ENCODE results near the gene SLC39A11. TPM values are rescaled to one million over a fixed set of nuclear protein-coding genes. Genes with fewer than 3 reads are reported as not detected.

The SLC39A11 gene
- polyA plus RNA-seq, 3 donors from 2014 or later: 13.7 to 25.8 (median 16.2) TPM

DNA sequence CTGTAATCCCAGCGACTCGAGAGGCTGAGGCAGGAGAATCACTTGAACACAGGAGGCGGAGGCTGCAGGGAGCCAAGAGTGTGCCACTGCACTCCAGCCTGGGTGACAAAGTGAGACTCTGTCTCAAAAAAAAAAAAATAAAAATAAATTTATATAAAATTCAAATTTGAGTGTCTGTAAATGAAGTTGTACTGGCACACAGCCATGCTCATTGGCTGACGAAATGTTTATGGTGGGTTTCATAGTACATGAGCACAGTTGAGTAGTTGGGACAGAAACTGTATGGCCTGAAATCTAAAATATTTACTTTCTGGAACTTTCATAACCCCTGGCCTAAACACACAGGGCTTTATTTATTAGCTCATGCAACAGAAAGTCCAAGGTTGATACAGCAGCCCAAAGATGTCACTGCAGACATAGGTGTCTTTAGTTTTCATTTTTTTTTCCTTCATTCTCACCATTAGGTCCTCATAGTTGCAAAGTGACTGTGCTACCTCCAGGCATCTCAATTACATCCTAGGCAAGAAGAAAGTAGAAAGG is 355.3 kb downstream of the SLC39A11 start:
- H3K27me3 Mint-ChIP-seq (ENCODE audit: low read depth in 3 of 3): peaks cover 0 to 1% (median 0%) of the 10 kb centered on the region in 3 donors
- H3K4me1 Mint-ChIP-seq: no peaks in the 10 kb centered on the region
- no peak overlapping the region for H3K27ac Mint-ChIP-seq
- H3K4me3 Mint-ChIP-seq: no peak overlapping the region
- H3K36me3 Mint-ChIP-seq: peaks cover 18 to 24% (median 19%) of the 10 kb centered on the region in 3 donors
- DNase-seq: no peak
- H3K9me3 Mint-ChIP-seq: no peaks in the 10 kb centered on the region

DNA sequence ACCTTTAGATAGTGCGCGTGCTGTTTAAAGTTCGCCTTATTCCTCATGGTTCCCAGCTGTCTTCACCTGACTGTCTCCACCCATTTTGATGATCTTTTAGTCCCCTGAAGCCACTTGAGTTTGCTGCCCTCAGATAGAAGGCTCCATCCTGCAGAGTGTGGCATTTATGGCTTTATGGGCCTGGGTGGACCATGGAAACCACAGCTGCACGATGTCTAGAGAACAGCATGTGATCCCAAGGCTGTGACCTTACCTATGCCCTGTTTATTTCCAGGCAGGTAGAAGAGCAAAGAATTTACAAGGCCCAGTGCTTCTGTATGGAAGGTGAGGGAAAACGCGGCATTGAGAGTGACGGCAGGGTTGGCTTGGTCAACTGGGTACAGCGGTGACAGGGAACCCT is 356.9 kb downstream of the SLC39A11 start:
- Mint-ChIP-seq H3K36me3 (peaks cover 18 to 24% (median 19%) of the 10 kb centered on the region in 3 donors), H3K27ac (no peak overlapping the region), H3K27me3 (ENCODE audit: low read depth in 3 of 3) (peaks cover 0 to 3% (median 0%) of the 10 kb centered on the region in 3 donors), H3K4me3 (no peak overlapping the region), H3K9me3 (no peaks in the 10 kb centered on the region), H3K4me1 (no peaks in the 10 kb centered on the region)
- DNase-seq: no peak

DNA sequence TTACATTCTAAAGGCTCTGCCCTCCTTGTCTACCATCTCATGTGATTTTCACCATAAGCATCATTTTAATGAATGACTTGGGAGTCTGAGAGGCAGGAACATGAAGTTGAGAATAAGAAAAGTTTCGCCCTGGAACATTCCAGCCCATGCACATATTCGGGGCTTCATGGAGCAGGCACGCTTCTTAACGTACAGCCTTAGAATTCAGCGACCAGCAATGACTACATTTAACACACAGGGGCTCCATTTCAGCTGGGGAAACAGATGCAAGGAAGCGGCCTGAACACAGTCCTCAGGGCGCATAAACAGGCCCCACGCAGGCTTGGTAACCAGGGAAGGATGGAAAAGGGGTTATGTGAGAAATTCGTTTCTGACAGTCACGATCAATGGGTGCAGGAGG is 357.4 kb downstream of the SLC39A11 start:
- H3K4me1 Mint-ChIP-seq: no peaks in the 10 kb centered on the region
- H3K4me3 Mint-ChIP-seq: no peak overlapping the region
- H3K36me3 Mint-ChIP-seq: peaks cover 18 to 24% (median 19%) of the 10 kb centered on the region in 3 donors
- H3K27ac Mint-ChIP-seq: no peak overlapping the region
- H3K9me3 Mint-ChIP-seq: no peaks in the 10 kb centered on the region
- peaks cover 0 to 3% (median 0%) of the 10 kb centered on the region in 3 donors for H3K27me3 Mint-ChIP-seq (ENCODE audit: low read depth in 3 of 3)
- no peak for DNase-seq

DNA sequence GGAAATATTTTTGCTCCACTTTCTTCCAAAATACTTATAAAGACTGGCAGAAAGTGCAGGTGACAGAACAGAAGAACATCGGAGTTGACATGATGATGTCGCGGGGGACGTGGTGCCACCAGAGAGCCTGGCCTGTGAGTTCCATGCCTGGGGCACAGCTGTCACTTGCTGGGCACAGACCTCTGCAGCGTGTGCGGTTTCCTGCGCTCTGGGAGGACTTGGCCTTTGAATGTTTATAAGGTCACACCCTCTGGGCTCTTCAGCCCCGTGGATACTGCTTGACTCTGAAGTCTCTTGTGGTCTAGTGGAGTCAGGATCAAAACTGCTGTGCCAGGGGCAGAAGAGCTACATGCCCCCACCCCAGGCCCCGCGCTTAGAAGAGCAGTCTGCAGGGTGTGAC is 357.9 kb downstream of the SLC39A11 start:
- H3K36me3 Mint-ChIP-seq: peaks cover 18 to 24% (median 19%) of the 10 kb centered on the region in 3 donors
- no peak overlapping the region for H3K4me3 Mint-ChIP-seq
- no peaks in the 10 kb centered on the region for H3K4me1 Mint-ChIP-seq
- no peaks in the 10 kb centered on the region for H3K9me3 Mint-ChIP-seq
- no peak overlapping the region for H3K27ac Mint-ChIP-seq
- no peak for DNase-seq
- H3K27me3 Mint-ChIP-seq (ENCODE audit: low read depth in 3 of 3): peaks cover 0 to 3% (median 0%) of the 10 kb centered on the region in 3 donors

- Mint-ChIP-seq H3K4me1 (peaks cover 0 to 1% of the 10 kb centered on the region in 2 donors), H3K36me3 (peaks cover 18 to 24% (median 19%) of the 10 kb centered on the region in 3 donors), H3K9me3 (no peaks in the 10 kb centered on the region), H3K27ac (no peak overlapping the region), H3K27me3 (ENCODE audit: low read depth in 3 of 3) (peaks cover 0 to 3% (median 3%) of the 10 kb centered on the region in 3 donors), H3K4me3 (no peak overlapping the region)
- DNase-seq: no peak
These were observed 358.7 kb downstream of the SLC39A11 start for GRCh38 chr17:72733619-72734282.

GRCh38 chr17:72732893-72733618 is 359.4 kb downstream of the SLC39A11 start:
- H3K9me3 Mint-ChIP-seq: no peaks in the 10 kb centered on the region
- no peak for DNase-seq
- H3K36me3 Mint-ChIP-seq: peaks cover 18 to 21% (median 19%) of the 10 kb centered on the region in 3 donors
- H3K4me3 Mint-ChIP-seq: no peak overlapping the region
- no peak overlapping the region for H3K27ac Mint-ChIP-seq
- H3K4me1 Mint-ChIP-seq: peaks cover 2 to 3% of the 10 kb centered on the region in 2 donors
- H3K27me3 Mint-ChIP-seq (ENCODE audit: low read depth in 3 of 3): peaks cover 0 to 3% (median 3%) of the 10 kb centered on the region in 3 donors

DNA sequence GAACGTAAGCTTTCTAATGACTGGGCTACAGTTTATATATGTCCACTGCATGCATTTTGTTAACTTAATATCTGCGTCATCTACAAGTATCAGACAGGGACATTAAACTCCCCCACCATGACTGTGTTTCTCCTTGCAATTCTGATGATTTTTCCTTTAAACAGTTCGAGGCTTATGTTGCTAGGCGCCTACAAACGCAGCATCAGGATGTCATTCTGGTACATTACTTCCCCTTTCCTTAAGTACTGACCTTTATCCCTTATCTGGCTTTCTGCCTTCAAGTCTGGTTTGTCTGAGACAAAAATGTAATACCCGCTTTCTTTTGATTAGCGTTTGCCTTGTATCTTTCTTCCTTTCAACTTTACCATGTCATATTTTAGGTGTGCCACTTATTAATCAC is 362.4 kb downstream of the SLC39A11 start:
- Mint-ChIP-seq H3K4me1 (peaks cover 23 to 25% of the 10 kb centered on the region in 2 donors), H3K27me3 (ENCODE audit: low read depth in 3 of 3) (peaks cover 0 to 4% (median 3%) of the 10 kb centered on the region in 3 donors), H3K4me3 (no peak overlapping the region), H3K36me3 (peaks cover 2 to 11% (median 5%) of the 10 kb centered on the region in 3 donors), H3K9me3 (no peaks in the 10 kb centered on the region), H3K27ac (no peak overlapping the region)
- DNase-seq: no peak

DNA sequence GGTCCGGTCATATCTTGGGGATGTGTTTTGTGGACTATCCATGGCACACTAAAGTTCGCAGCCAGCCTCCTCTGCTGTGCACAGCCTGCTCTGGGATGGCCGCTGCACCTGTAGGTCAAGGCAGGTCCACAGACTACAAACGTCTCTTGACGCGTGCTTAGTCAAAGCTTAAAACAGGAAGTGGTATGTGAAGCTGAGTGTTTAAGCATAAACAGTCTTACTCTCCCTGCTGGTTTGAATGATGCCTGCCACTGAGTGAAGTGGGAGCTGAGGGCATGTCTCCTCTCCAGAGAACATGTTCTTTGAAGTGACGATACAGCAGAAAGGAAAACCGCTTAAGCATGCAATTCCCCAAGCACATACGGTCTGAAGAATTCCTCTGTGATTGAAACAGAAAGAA is 365.6 kb downstream of the SLC39A11 start:
- Mint-ChIP-seq H3K36me3 (peaks cover 0 to 8% (median 7%) of the 10 kb centered on the region in 3 donors), H3K27me3 (ENCODE audit: low read depth in 3 of 3) (peaks cover 0 to 3% (median 2%) of the 10 kb centered on the region in 3 donors), H3K9me3 (no peaks in the 10 kb centered on the region), H3K4me3 (peak overlapping the region; percentile 62 to 88 (median 77)), H3K4me1 (peaks cover 23 to 25% of the 10 kb centered on the region in 2 donors), H3K27ac (peak overlapping the region; percentile 64 to 94 (median 86))
- DNase-seq: peak; percentile 8 to 30 (median 20)

DNA sequence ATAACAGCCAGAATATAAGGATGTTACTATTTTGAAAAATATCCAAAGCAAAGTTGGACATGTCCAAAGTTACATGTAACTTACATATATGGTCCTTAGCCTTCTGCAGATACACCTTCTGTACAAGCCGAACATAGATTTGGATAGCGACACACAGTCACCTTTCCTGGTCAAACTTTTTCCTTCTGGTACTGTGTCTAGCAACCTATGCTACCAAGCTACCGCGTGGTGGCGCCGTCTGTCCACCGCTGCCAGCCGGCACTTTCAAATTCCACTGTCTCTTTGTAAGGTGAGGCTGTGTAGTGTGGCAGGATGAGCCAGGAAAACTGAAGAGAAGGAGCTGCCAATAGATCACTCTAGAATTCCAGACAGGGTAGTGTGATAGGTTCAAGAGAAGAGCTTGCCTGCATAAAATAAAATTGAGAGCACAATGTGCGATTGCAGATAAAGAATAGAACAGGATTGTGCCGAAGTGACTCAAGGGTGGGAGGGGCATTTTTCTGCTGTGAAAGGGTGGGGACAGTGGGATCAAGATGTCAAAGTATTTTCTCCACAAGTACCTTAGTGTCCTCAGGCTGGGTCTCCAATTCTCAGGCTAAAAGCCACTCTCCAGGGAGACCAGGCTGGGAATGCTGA is 366.9 kb downstream of the SLC39A11 start:
- peaks cover 0 to 3% (median 2%) of the 10 kb centered on the region in 3 donors for H3K27me3 Mint-ChIP-seq (ENCODE audit: low read depth in 3 of 3)
- peaks cover 0 to 8% (median 7%) of the 10 kb centered on the region in 3 donors for H3K36me3 Mint-ChIP-seq
- peaks cover 26 to 28% of the 10 kb centered on the region in 2 donors for H3K4me1 Mint-ChIP-seq
- no peaks in the 10 kb centered on the region for H3K9me3 Mint-ChIP-seq
- H3K4me3 Mint-ChIP-seq: peak overlapping the region in 1 of 5 donors; percentile 42
- DNase-seq: peak in 2 of 3 donors; percentile 10 to 35
- H3K27ac Mint-ChIP-seq: peak overlapping the region in 3 of 6 donors; percentile 60 to 82 (median 79)

- H3K4me3 Mint-ChIP-seq: no peak overlapping the region
- peaks cover 0 to 8% (median 7%) of the 10 kb centered on the region in 3 donors for H3K36me3 Mint-ChIP-seq
- peaks cover 39 to 41% of the 10 kb centered on the region in 2 donors for H3K4me1 Mint-ChIP-seq
- H3K9me3 Mint-ChIP-seq: no peaks in the 10 kb centered on the region
- no peak for DNase-seq
- H3K27me3 Mint-ChIP-seq (ENCODE audit: low read depth in 3 of 3): peaks cover 0 to 2% (median 0%) of the 10 kb centered on the region in 3 donors
- H3K27ac Mint-ChIP-seq: no peak overlapping the region
These were observed 368.2 kb downstream of the SLC39A11 start for GRCh38 chr17:72724267-72724666.

GRCh38 chr17:72723711-72724110 is 368.8 kb downstream of the SLC39A11 start:
- no peak overlapping the region for H3K27ac Mint-ChIP-seq
- H3K27me3 Mint-ChIP-seq (ENCODE audit: low read depth in 3 of 3): peaks cover 0 to 2% (median 0%) of the 10 kb centered on the region in 3 donors
- no peaks in the 10 kb centered on the region for H3K9me3 Mint-ChIP-seq
- H3K4me3 Mint-ChIP-seq: no peak overlapping the region
- peaks cover 42 to 43% of the 10 kb centered on the region in 2 donors for H3K4me1 Mint-ChIP-seq
- peaks cover 0 to 8% (median 7%) of the 10 kb centered on the region in 3 donors for H3K36me3 Mint-ChIP-seq
- no peak for DNase-seq

DNA sequence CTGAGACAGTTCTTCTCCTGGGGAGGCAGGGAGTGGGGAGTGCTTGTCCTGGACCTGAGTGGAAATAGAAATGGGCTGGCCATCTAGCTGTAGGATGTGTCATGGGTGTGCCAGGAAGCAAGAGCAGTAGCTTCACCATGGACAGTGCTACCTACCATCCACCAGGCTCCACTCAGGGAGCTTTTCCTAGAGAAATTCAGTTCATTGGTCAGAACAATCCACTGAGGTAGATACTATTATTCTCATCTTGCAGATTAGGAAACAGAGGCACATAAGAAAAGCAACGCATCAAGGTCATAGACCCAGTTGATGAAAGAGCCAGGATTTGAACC is 372.0 kb downstream of the SLC39A11 start:
- Mint-ChIP-seq H3K9me3 (no peaks in the 10 kb centered on the region), H3K36me3 (peaks cover under 1 to 9% (median 7%) of the 10 kb centered on the region in 3 donors), H3K27me3 (ENCODE audit: low read depth in 3 of 3) (peaks cover 0 to 2% (median 2%) of the 10 kb centered on the region in 3 donors), H3K4me3 (peak overlapping the region in 1 of 5 donors; percentile 72), H3K27ac (peak overlapping the region in 5 of 6 donors; percentile 31 to 93 (median 84)), H3K4me1 (peaks cover 21 to 22% of the 10 kb centered on the region in 2 donors)
- DNase-seq: no peak
